ENCODE data around the gene SPO11. TPM values are rescaled to one million over a fixed set of nuclear protein-coding genes. Genes with fewer than 3 reads are reported as not detected.
A peak's percentile ranks its signal among the peaks of the same experiment; 100 is the strongest.

The SPO11 gene
- polyA plus RNA-seq, 1 experiment: not detected

DNA sequence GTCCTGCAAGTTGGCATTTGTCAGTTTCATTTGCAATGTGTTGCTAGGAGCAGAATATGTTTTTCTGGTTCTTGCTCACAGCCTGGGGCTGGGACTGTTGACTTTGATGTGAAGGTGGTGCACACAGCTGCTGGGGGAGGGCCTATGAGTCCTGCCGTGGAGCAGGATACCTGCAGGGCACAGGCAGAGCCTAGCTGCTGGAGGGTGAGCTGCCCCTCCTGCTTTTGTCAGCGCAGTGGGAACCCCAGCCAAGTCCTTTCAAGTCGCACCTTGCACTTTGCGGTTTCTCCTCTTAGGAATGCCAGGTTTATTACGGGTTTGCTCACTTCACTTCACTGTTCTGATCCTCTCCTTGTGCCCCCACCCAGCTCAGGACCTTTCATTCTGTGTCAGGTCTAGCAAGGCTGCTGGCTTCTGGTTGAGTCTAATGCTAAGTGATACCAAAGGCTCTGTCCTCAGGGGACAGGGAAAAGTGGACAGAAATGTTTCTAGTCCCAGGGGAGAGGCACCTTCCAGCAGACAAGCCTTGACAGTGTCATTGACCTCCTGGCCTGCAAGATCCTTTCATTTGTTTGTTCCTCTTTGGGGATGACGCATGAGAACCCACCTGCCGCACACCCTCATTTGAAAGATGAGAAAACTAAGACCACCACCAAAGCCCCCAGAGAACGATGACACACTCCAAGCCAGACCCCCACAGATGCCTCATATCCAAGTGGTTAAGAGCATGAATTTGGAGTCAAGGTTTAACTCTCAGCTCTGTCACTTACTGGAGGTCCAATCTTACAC, 2.7 kb upstream of the SPO11 start:
- TF ChIP-seq, protein P1, sequence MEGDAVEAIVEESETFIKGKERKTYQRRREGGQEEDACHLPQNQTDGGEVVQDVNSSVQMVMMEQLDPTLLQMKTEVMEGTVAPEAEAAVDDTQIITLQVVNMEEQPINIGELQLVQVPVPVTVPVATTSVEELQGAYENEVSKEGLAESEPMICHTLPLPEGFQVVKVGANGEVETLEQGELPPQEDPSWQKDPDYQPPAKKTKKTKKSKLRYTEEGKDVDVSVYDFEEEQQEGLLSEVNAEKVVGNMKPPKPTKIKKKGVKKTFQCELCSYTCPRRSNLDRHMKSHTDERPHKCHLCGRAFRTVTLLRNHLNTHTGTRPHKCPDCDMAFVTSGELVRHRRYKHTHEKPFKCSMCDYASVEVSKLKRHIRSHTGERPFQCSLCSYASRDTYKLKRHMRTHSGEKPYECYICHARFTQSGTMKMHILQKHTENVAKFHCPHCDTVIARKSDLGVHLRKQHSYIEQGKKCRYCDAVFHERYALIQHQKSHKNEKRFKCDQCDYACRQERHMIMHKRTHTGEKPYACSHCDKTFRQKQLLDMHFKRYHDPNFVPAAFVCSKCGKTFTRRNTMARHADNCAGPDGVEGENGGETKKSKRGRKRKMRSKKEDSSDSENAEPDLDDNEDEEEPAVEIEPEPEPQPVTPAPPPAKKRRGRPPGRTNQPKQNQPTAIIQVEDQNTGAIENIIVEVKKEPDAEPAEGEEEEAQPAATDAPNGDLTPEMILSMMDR (IDR thresholded peaks at IDR 0.05; ENCODE audit: insufficient read depth, low read depth, low read length): no peak
- Histone ChIP-seq H3K27me3 (ENCODE audit: control insufficient read depth, insufficient read depth, low read length) (peaks cover 4% of the 10 kb centered on the region), H3K4me3 (ENCODE audit: low read depth, low read length) (no peak overlapping the region), H3K36me3 (ENCODE audit: control insufficient read depth, insufficient read depth, low read length) (no peaks in the 10 kb centered on the region)
- no peak for DNase-seq (ENCODE audit: low read depth)
- CTCF ChIA-PET: interaction anchor here (4.1 kb wide), 1 partner anchor 19 kb away, joined by 16 read pairs; no protein-coding TSS in a partner anchor
- POLR2A ChIA-PET: no interaction called here

DNA sequence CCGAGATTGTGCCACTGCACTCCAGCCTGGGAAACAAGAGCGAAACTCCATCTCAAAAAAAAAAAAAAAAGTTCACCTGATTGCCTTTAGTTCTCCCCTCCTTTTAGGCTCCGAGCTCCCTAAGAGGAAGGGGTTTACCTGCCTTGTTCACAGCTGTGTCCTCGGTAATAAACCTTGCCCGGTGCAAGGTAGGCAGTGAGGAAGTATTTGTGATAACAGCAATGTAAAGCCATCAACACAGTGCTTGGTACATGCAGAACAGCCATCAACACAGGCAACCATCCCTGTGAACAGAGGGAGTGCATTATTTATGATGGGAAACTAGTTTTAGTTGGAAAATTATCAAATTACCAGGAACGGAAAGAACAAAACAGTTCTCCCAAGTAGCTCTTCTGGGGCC, 1.8 kb upstream of the SPO11 start:
- DNase-seq (ENCODE audit: low read depth): no peak
- Histone ChIP-seq H3K4me3 (ENCODE audit: low read depth, low read length) (no peak overlapping the region), H3K27me3 (ENCODE audit: control insufficient read depth, insufficient read depth, low read length) (peaks cover 4% of the 10 kb centered on the region; the same call in 1 of the 2 replicates), H3K36me3 (ENCODE audit: control insufficient read depth, insufficient read depth, low read length) (no peaks in the 10 kb centered on the region)
- TF ChIP-seq, protein P1 (IDR thresholded peaks at IDR 0.05; ENCODE audit: insufficient read depth, low read depth, low read length): no peak
- ChIA-PET POLR2A (no interaction called here), CTCF (no interaction called here)

DNA sequence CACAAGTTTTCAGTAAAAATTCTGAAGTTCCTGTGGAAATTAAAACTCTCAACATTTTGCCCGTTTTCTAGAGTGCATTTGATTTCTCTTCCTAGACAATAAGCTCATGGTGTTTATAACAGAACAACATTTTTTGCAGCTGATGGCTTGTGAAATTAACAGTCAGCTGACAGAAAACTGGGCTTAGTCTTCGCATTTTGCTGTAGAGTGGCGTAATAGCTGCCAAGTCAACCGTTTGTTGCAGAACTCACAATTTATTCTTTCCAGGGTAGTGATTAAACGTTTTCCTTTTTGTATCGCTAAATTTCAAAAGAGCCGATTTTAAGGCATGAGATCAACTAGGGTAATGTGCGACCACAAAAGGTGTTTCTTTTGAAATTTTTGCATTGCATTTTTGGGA, 1.4 kb downstream of the SPO11 start:
- ChIA-PET CTCF (interaction anchor here (1.0 to 3.8 kb wide), 2 partner anchors 10 to 15 kb away, joined by 3 to 22 read pairs; no protein-coding TSS in a partner anchor), POLR2A (no interaction called here)
- TF ChIP-seq, protein P1 (IDR thresholded peaks at IDR 0.05; ENCODE audit: insufficient read depth, low read depth, low read length): no peak
- H3K4me3 ChIP-seq (ENCODE audit: low read depth, low read length): no peak overlapping the region
- no peak for DNase-seq (ENCODE audit: low read depth)
- no peaks in the 10 kb centered on the region for H3K36me3 ChIP-seq (ENCODE audit: control insufficient read depth, insufficient read depth, low read length)
- H3K27me3 ChIP-seq (ENCODE audit: control insufficient read depth, insufficient read depth, low read length): 0 out of 2 replicates have a peak, but pooled peaks cover 2% of the 10 kb centered on the region

DNA sequence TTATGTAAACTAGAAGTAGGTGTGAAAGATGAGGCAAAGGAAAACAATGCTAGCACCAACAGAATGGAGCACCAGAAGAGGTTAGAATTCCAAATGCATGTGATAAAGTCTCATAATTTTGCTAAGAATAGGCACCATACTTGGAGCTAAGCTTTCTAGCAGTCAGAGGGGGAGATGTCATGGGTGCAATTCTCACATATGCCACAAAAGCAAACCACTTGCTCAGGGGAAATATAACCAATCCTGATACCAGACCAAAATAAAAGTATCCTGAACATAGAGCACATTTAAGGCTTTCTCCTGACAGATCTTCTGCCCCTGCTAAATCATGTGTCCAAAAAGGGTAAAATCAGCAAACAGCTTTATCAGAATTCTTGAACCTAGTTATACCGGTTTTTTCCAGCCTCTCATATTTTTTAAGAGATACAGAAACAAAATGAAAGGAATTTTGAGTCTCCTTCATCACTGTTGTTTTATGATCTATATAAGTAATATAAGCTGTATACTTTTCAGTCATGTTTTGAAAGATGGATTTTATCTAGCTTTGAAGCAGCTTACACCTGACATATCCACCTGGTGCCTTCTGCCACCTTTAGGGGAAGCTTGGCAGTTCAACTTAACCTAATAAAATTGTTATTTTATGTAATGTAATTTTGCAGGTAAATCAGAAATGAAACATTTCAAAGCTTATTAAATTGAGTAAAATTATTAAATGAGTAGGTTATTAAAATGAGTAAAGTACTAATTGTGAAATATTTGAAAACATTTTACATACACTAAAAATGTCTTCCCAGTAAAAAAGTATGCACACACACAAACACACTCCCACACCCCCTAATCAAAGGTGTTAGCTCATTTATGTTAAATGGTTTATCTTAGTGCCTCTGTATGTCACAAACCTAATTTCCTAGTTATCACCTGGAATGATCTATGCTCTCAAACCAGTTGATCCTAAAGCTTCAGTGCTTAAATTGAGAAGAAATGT, 2.8 kb downstream of the SPO11 start:
- Histone ChIP-seq H3K4me3 (ENCODE audit: low read depth, low read length) (no peak overlapping the region), H3K36me3 (ENCODE audit: control insufficient read depth, insufficient read depth, low read length) (no peaks in the 10 kb centered on the region), H3K27me3 (ENCODE audit: control insufficient read depth, insufficient read depth, low read length) (0 out of 2 replicates have a peak, but pooled peaks cover 2% of the 10 kb centered on the region)
- ChIA-PET CTCF (interaction anchor here (0.9 to 3.8 kb wide), 5 partner anchors 14 to 263 kb away, joined by 3 to 22 read pairs (median 4); no protein-coding TSS in a partner anchor), POLR2A (no interaction called here)
- no peak for DNase-seq (ENCODE audit: low read depth)
- TF ChIP-seq, protein P1 (IDR thresholded peaks at IDR 0.05; ENCODE audit: insufficient read depth, low read depth, low read length): 0 out of 2 replicates have a peak, but pooled peaks have one; percentile 6
